ENCODE measurements around the gene ADCY7. TPM values are rescaled to one million over a fixed set of nuclear protein-coding genes. Genes with fewer than 3 reads are reported as not detected.

ADCY7 gene
- total RNA-seq, 4 donors from 2014 or later, result 12.7 to 23.5 (median 19.3) TPM

DNA sequence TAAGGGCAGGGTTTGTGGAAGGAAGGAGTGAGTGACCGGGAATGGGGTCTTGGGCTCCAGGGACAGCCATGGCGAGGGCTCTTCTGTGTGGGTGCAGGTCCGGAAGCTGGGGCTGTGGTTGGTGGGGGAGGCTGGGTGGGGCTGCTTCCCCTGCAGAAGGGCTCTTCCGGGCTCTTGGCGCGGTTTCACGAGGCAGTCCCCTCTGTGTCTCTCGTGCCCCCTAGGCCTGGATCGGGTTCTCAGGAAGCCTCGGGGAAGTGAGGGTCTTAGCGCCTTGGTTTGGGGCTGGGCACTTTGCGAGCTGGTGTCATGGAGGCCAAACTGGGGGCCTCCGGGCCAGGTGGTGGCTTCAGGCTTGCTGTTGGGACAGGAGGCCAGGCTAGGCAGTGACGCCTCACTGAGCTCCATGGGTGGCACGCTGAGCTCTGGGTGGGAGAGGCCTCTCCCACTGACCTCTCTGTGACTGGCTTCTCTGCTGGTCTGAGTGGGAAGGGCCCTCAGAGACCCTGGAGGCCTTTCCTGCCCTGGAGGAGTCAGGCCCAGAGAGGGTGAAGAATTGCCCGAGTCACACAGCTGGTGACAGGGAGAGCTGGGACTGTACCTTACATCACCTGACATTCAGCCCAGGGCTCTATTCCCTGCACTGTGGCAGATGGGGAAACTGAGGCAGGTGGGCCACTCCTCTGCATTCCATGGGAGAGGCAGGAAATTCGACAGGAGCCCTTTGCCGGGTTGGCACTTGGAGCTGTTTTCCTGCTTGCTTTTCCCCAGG lies 8.2 kb downstream of the ADCY7 start:
- H3K27me3 ChIP-seq, result no peaks in the 10 kb centered on the region
- TF ChIP-seq EP300 (IDR thresholded peaks at IDR 0.05) (no peak), POLR2A (IDR thresholded peaks at IDR 0.05) (no peak), POLR2AphosphoS5 (IDR thresholded peaks at IDR 0.05) (no peak)
- TF ChIP-seq, protein P1, sequence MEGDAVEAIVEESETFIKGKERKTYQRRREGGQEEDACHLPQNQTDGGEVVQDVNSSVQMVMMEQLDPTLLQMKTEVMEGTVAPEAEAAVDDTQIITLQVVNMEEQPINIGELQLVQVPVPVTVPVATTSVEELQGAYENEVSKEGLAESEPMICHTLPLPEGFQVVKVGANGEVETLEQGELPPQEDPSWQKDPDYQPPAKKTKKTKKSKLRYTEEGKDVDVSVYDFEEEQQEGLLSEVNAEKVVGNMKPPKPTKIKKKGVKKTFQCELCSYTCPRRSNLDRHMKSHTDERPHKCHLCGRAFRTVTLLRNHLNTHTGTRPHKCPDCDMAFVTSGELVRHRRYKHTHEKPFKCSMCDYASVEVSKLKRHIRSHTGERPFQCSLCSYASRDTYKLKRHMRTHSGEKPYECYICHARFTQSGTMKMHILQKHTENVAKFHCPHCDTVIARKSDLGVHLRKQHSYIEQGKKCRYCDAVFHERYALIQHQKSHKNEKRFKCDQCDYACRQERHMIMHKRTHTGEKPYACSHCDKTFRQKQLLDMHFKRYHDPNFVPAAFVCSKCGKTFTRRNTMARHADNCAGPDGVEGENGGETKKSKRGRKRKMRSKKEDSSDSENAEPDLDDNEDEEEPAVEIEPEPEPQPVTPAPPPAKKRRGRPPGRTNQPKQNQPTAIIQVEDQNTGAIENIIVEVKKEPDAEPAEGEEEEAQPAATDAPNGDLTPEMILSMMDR (IDR thresholded peaks at IDR 0.05), result no peak
- peak overlapping the region in 3 of 4 donors; percentile 51 to 59 (median 54) for H3K27ac ChIP-seq
- no peaks in the 10 kb centered on the region for H3K36me3 ChIP-seq
- H3K4me3 ChIP-seq, result peak overlapping the region in 1 of 2 donors; percentile 34
- 100% methylated on average over 2 of the region's 18 CpGs; no CpG with 5 or more reads in 1 of the 2 donors for WGBS, 2 donors (ENCODE audit: low coverage in 1 of 2)
- no peaks in the 10 kb centered on the region for H3K4me1 ChIP-seq
- no peaks in the 10 kb centered on the region for H3K9me3 ChIP-seq
- ATAC-seq, result no peak

DNA sequence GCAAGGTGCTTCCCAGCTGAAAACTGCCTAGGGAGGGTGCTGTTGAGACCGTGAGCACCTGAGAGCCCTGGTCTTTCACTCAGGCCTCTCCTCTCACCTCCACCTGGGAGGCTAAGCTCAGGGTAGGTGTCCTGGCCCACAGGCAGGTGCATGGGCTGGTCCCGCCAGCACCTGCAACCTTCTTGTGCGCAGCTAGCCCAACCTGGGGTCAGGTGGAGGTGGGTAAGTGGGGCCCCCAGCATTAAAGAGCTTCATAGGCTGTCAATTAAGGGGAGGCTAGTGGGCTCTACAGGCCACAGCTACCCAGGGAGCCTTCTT lies 8.7 kb downstream of the ADCY7 start:
- no peaks in the 10 kb centered on the region for H3K36me3 ChIP-seq
- no peaks in the 10 kb centered on the region for H3K4me1 ChIP-seq
- ATAC-seq, result no peak
- WGBS, 2 donors (ENCODE audit: low coverage in 1 of 2), result no CpG with 5 or more reads among the region's 3 CpGs
- no peaks in the 10 kb centered on the region for H3K27me3 ChIP-seq
- no peaks in the 10 kb centered on the region for H3K9me3 ChIP-seq
- peak overlapping the region in 1 of 2 donors; percentile 34 for H3K4me3 ChIP-seq
- H3K27ac ChIP-seq, result peak overlapping the region in 3 of 4 donors; percentile 51 to 59 (median 54)
- TF ChIP-seq EP300 (IDR thresholded peaks at IDR 0.05) (no peak), POLR2AphosphoS5 (IDR thresholded peaks at IDR 0.05) (no peak), POLR2A (IDR thresholded peaks at IDR 0.05) (no peak)
- TF ChIP-seq, protein P1 (IDR thresholded peaks at IDR 0.05), result no peak

DNA sequence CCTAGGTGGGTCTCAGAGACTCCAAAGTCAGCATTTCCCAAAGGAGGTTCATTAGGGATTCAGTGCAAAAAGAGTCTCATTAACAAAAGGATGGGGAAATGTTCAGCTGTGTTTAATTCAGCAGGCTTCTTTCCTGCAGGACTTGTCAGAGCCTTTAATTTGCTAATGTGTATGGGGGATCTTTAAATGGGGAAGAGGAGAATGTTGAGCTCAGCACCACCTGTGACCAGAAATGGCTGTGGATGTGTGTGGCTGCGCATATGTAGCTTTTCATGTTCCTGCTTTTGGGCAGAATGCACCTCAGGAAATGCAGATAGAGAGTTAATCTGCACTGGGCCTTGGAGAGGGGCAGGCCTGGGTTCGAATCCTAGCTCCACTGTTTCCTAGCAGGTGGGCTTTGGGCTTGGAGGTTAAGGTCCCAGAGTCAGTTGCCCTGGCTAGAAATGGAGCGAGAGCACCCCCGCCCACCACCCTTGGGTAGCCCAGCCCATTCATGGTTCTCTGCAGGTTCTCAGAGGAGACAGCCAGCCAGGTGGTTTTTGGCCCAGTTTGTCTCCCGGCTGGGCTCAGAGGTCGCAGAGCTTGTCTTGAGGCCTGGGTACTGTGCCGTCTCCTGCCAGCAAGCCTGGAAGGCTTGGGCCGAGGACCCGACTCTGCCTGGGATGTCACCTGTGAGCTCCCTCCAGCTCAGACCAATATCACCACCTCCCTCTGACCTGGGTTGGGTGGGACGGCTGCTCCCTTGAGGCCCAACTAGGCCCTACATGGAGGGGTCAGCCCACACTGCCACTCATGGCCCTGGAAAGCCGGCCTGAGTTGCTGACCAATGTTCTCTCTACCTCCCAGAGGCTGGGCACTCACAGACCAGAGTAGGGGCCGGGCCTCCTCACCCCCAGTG lies 9.3 kb downstream of the ADCY7 start:
- peak overlapping the region in 2 of 4 donors; percentile 54 to 59 for H3K27ac ChIP-seq
- ATAC-seq, result no peak
- H3K27me3 ChIP-seq, result no peaks in the 10 kb centered on the region
- no peaks in the 10 kb centered on the region for H3K36me3 ChIP-seq
- no peaks in the 10 kb centered on the region for H3K9me3 ChIP-seq
- peak overlapping the region in 1 of 2 donors; percentile 34 for H3K4me3 ChIP-seq
- WGBS, 2 donors (ENCODE audit: low coverage in 1 of 2), result 100% methylated on average over 1 of the region's 12 CpGs; no CpG with 5 or more reads in 1 of the 2 donors
- TF ChIP-seq EP300 (IDR thresholded peaks at IDR 0.05) (no peak), POLR2A (IDR thresholded peaks at IDR 0.05) (no peak), POLR2AphosphoS5 (IDR thresholded peaks at IDR 0.05) (no peak)
- TF ChIP-seq, protein P1 (IDR thresholded peaks at IDR 0.05), result no peak
- no peaks in the 10 kb centered on the region for H3K4me1 ChIP-seq

DNA sequence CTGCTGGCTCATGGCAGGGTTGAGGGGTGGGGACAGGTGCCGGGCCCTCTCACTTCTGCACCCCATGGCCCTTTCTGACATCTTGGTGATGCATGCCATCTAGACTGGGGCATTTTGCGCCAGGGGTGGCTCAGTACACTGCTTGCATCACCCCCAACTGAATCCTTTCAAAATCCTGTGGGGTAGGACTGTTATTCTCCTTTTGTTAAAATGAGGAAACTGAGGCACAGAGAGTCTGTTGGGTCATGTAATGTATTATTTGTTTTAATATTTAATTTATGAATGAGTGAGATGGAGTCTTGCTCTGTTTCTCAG lies 9.9 kb downstream of the ADCY7 start:
- peak overlapping the region in 1 of 4 donors; percentile 0 for H3K27ac ChIP-seq
- H3K4me3 ChIP-seq, result no peak overlapping the region
- H3K27me3 ChIP-seq, result no peaks in the 10 kb centered on the region
- H3K4me1 ChIP-seq, result peaks cover 0 to 4% (median 0%) of the 10 kb centered on the region in 3 donors
- H3K36me3 ChIP-seq, result no peaks in the 10 kb centered on the region
- no peaks in the 10 kb centered on the region for H3K9me3 ChIP-seq
- WGBS, 2 donors (ENCODE audit: low coverage in 1 of 2), result 93% methylated on average over 2 of the region's 2 CpGs; no CpG with 5 or more reads in 1 of the 2 donors
- TF ChIP-seq, protein P1 (IDR thresholded peaks at IDR 0.05), result no peak
- TF ChIP-seq POLR2AphosphoS5 (IDR thresholded peaks at IDR 0.05) (no peak), POLR2A (IDR thresholded peaks at IDR 0.05) (no peak), EP300 (IDR thresholded peaks at IDR 0.05) (no peak)
- no peak for ATAC-seq

Measured in gastroesophageal sphincter (tissue), 4 donors.